Activated naive CD4-positive, alpha-beta T cell treated with anti-CD3 and anti-CD28 coated beads, Interleukin-2, amount 10 ng/mL, durations not matched to agents 7 days and 5 days (primary cell): Measurements from ENCODE around the gene C1QTNF1.
"Not testable (repeated sequence)": the region's sequence is repeated elsewhere in the genome, so short reads cannot be mapped to it uniquely, and the experiment has no call there.

Experiments used
- CTCF ChIA-PET: fragments of 350-600 bp; sonication (Branson Sonifier 250); formaldehyde crosslinking; loops from one replicate; lab custom pipeline; 2021; ENCODE audit warnings: antibody characterized with exemption; lab: Charles Lee
- DNase-seq: peaks from one replicate; pipeline ENCODE4 v3.0.0-alpha.2; 2020
- H3K27ac Mint-ChIP-seq: one replicate; pipeline ENCODE4 v1.8.0; 2021; ENCODE audit warnings: mild to moderate bottlenecking, moderate library complexity, mixed read lengths
- H3K27me3 Mint-ChIP-seq: one replicate; pipeline ENCODE4 v1.8.0; 2021; ENCODE audit warnings: mild to moderate bottlenecking, mixed read lengths
- H3K36me3 Mint-ChIP-seq: one replicate; pipeline ENCODE4 v1.8.0; 2021; ENCODE audit warnings: mixed read lengths
- H3K4me1 Mint-ChIP-seq: one replicate; pipeline ENCODE4 v1.8.0; 2021; ENCODE audit warnings: mixed read lengths
- H3K4me3 Mint-ChIP-seq: one replicate; pipeline ENCODE4 v1.8.0; 2021; ENCODE audit warnings: mild to moderate bottlenecking, moderate library complexity, mixed read lengths
- H3K9me3 Mint-ChIP-seq: one replicate; pipeline ENCODE4 v1.8.0; 2021; ENCODE audit warnings: mixed read lengths

Gene C1QTNF1

DNA sequence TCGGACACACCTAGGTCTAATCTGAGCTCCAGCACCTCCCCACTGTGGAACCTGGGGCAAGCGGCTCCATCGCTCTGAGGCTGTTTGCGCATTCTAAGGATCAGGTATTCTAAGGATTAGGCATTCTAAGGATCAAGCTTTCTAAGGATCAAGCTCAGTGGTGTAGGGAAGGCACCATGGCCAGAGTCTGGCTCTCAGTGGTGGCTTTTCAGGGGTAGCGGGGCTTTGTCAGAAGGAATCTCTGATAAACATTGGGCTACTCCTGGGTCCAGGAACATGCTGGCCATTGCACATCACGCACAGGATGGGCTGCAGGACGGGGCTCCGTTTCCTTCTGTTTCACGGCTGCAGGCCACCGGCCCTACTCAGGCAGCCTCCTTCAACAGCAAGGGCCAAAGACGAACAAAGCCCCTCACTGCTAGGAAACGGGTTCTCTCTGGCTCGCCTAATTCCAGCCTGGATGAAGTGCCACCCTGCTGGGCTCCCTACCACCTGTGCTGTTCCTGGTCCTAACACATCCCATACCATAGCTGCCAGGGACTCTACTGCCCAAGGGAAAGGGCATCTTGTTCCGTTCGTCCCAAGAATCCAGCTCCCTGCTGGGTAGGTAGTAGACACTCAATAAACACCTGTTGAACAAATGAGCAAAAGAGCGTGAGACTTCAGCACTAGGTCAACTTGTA lies 5.5 kb downstream of the C1QTNF1 start:
- no peak overlapping the region for H3K27ac Mint-ChIP-seq
- no peak overlapping the region for H3K4me3 Mint-ChIP-seq
- H3K4me1 Mint-ChIP-seq, result peaks cover 9% of the 10 kb centered on the region
- H3K36me3 Mint-ChIP-seq, result no peaks in the 10 kb centered on the region
- no peaks in the 10 kb centered on the region for H3K9me3 Mint-ChIP-seq
- DNase-seq, result no peak
- peaks cover 78% of the 10 kb centered on the region for H3K27me3 Mint-ChIP-seq
- CTCF ChIA-PET, result no interaction called here

- H3K36me3 Mint-ChIP-seq, H3K4me1 Mint-ChIP-seq, H3K27ac Mint-ChIP-seq, DNase-seq, CTCF ChIA-PET, H3K4me3 Mint-ChIP-seq, H3K9me3 Mint-ChIP-seq: not testable (repeated sequence)
- peaks cover 75% of the 10 kb centered on the region for H3K27me3 Mint-ChIP-seq
Observed at GRCh38 chr17:79030636-79031035, 6.7 kb downstream of the C1QTNF1 start.

- Mint-ChIP-seq H3K4me3 (no peak overlapping the region), H3K27ac (no peak overlapping the region), H3K36me3 (no peaks in the 10 kb centered on the region), H3K4me1 (no peaks in the 10 kb centered on the region), H3K27me3 (peaks cover 62% of the 10 kb centered on the region), H3K9me3 (no peaks in the 10 kb centered on the region)
- DNase-seq, result no peak
- CTCF ChIA-PET, result interaction anchor here (1.0 to 3.0 kb wide), 3 partner anchors 10 to 13 kb away, joined by 3 to 15 read pairs (median 6); no protein-coding TSS in a partner anchor
Observed at GRCh38 chr17:79031996-79032875, 8.3 kb downstream of the C1QTNF1 start.

- CTCF ChIA-PET, result interaction anchor here (1.8 to 3.0 kb wide), 2 partner anchors 9 to 12 kb away, joined by 6 to 15 read pairs; no protein-coding TSS in a partner anchor
- DNase-seq, result no peak
- peaks cover 53% of the 10 kb centered on the region for H3K27me3 Mint-ChIP-seq
- H3K4me3 Mint-ChIP-seq, result no peak overlapping the region
- no peaks in the 10 kb centered on the region for H3K9me3 Mint-ChIP-seq
- no peaks in the 10 kb centered on the region for H3K4me1 Mint-ChIP-seq
- H3K36me3 Mint-ChIP-seq, result no peaks in the 10 kb centered on the region
- no peak overlapping the region for H3K27ac Mint-ChIP-seq
Observed at GRCh38 chr17:79033046-79033616, 9.2 kb downstream of the C1QTNF1 start.

DNA sequence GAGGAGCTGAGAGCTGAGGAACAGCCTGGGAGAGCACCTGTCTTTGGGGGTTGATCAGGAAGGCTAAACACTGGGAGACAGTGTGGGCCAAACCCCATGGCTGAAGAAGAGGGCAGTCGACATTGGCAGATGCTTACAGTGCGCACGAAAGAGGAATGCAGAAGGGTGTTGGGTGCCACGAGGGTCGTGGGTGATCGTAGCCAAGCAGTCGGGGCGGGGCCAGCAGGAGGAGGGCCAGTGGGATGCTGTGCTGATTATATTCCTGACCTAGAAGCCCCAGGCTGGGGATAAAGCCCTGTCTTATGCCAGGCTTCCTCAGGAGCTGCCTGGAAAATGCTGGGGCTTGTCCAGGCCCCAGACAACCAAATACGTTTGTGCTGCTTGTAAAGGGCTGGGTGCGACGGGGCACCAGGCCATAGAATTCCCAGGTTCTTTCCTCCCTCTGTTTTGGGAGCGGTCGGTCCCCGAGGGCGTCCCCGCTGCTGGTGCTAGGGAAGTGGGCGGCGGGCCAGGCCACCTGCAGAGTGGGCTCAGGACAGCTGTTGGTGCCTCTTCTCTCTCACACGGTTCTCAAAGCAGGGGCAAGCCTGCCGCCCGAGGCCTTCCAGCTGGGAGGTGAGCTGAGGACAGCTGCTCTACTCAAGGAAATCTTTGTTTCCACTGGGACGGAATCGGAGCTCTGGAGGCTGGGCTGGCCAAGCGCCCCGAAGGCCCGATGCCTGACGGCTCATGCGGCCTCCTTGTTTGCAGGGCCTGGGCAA lies 10.0 kb downstream of the C1QTNF1 start:
- peaks cover 45% of the 10 kb centered on the region for H3K27me3 Mint-ChIP-seq
- no peak overlapping the region for H3K27ac Mint-ChIP-seq
- H3K36me3 Mint-ChIP-seq, result no peaks in the 10 kb centered on the region
- no peak for DNase-seq
- CTCF ChIA-PET, result interaction anchor here (1.8 to 3.0 kb wide), 2 partner anchors 8 to 11 kb away, joined by 6 to 15 read pairs; no protein-coding TSS in a partner anchor
- no peaks in the 10 kb centered on the region for H3K9me3 Mint-ChIP-seq
- H3K4me3 Mint-ChIP-seq, result no peak overlapping the region
- H3K4me1 Mint-ChIP-seq, result no peaks in the 10 kb centered on the region

DNA sequence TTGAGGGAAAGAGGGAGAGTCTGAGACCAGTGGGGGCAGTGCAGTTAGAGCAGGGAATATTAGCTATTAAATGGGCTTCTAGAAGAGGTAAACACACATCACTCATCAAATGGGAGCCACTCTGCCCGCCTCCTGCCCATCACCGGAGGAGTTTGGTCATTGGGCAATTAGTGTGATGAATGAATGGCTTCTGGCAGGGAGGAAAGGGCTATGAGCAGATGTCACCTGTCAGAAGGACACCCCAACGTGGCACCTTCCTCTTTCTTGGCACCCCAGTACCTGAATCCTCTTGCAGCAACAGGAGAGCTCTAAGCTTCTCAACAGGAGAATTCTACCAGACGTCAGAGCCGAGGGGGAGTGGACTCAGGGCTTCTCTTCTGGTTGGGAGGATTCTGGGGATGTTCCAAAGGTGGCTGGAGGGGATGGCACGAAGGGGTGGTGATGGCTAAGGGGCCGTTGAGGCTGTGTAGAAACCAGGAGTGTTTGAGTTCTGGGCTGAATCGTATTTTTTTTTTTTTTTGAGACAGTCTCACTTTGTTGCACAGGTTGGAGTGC lies 11.0 kb downstream of the C1QTNF1 start:
- no peak for DNase-seq
- Mint-ChIP-seq H3K4me3 (no peak overlapping the region), H3K27ac (no peak overlapping the region), H3K4me1 (no peaks in the 10 kb centered on the region), H3K36me3 (no peaks in the 10 kb centered on the region), H3K9me3 (no peaks in the 10 kb centered on the region), H3K27me3 (peaks cover 36% of the 10 kb centered on the region)
- CTCF ChIA-PET, result interaction anchor here (3.0 kb wide), 1 partner anchor 10 kb away, joined by 15 read pairs; no protein-coding TSS in a partner anchor

- H3K36me3 Mint-ChIP-seq, result no peaks in the 10 kb centered on the region
- H3K9me3 Mint-ChIP-seq, result no peaks in the 10 kb centered on the region
- H3K27ac Mint-ChIP-seq, result no peak overlapping the region
- CTCF ChIA-PET, result interaction anchor here (1.2 to 1.6 kb wide), 2 partner anchors 10 to 15 kb away, joined by 6 read pairs; no protein-coding TSS in a partner anchor
- H3K4me1 Mint-ChIP-seq, result no peaks in the 10 kb centered on the region
- H3K27me3 Mint-ChIP-seq, result peaks cover 30% of the 10 kb centered on the region
- H3K4me3 Mint-ChIP-seq, result no peak overlapping the region
- DNase-seq, result no peak
Observed at GRCh38 chr17:79035686-79036085, 11.7 kb downstream of the C1QTNF1 start.

GRCh38 chr17:79036181-79036580 lies 12.2 kb downstream of the C1QTNF1 start:
- no peaks in the 10 kb centered on the region for H3K9me3 Mint-ChIP-seq
- H3K36me3 Mint-ChIP-seq, result no peaks in the 10 kb centered on the region
- CTCF ChIA-PET, result interaction anchor here (0.6 to 1.6 kb wide), 3 partner anchors 10 to 38 kb away, joined by 3 to 6 read pairs (median 6); no protein-coding TSS in a partner anchor
- DNase-seq, result no peak
- H3K27me3 Mint-ChIP-seq, result peaks cover 27% of the 10 kb centered on the region
- H3K4me3 Mint-ChIP-seq, result no peak overlapping the region
- no peak overlapping the region for H3K27ac Mint-ChIP-seq
- no peaks in the 10 kb centered on the region for H3K4me1 Mint-ChIP-seq

- H3K27ac Mint-ChIP-seq, result no peak overlapping the region
- H3K4me1 Mint-ChIP-seq, result no peaks in the 10 kb centered on the region
- no peaks in the 10 kb centered on the region for H3K9me3 Mint-ChIP-seq
- H3K27me3 Mint-ChIP-seq, result peaks cover 23% of the 10 kb centered on the region
- DNase-seq, result no peak
- no peaks in the 10 kb centered on the region for H3K36me3 Mint-ChIP-seq
- no peak overlapping the region for H3K4me3 Mint-ChIP-seq
- CTCF ChIA-PET, result interaction anchor here (0.6 to 1.6 kb wide), 3 partner anchors 9 to 38 kb away, joined by 3 to 6 read pairs (median 6); no protein-coding TSS in a partner anchor
Observed at GRCh38 chr17:79036596-79036995, 12.6 kb downstream of the C1QTNF1 start.

- no peak overlapping the region for H3K4me3 Mint-ChIP-seq
- no peaks in the 10 kb centered on the region for H3K4me1 Mint-ChIP-seq
- peaks cover 7% of the 10 kb centered on the region for H3K9me3 Mint-ChIP-seq
- no peak overlapping the region for H3K27ac Mint-ChIP-seq
- no peaks in the 10 kb centered on the region for H3K36me3 Mint-ChIP-seq
- DNase-seq, result no peak
- CTCF ChIA-PET, result no interaction called here
- H3K27me3 Mint-ChIP-seq, result peaks cover 17% of the 10 kb centered on the region
Observed at GRCh38 chr17:79038545-79039135, 14.7 kb downstream of the C1QTNF1 start.

DNA sequence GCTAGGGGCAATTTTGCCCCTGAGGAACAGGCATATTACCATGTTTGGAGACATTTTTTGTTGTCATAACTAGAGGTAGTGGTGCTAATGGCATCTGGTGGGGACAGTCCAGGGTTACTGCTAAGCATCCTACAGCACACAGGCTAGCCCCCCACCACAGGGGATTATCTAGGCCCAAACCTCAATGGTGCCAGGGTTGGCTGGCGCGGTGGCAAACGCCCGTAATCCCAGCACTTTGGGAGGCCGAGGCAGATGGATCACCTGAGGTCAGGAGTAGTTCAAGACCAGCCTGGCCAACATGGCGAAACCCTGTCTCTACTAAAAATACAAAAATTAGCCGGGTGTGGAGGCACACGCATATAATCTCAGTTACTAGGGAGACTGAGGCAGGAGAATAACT lies 15.2 kb downstream of the C1QTNF1 start:
- H3K4me1 Mint-ChIP-seq, result no peaks in the 10 kb centered on the region
- H3K36me3 Mint-ChIP-seq, result no peaks in the 10 kb centered on the region
- no peak overlapping the region for H3K4me3 Mint-ChIP-seq
- peaks cover 17% of the 10 kb centered on the region for H3K27me3 Mint-ChIP-seq
- H3K27ac Mint-ChIP-seq, result no peak overlapping the region
- CTCF ChIA-PET, result no interaction called here
- no peak for DNase-seq
- peaks cover 7% of the 10 kb centered on the region for H3K9me3 Mint-ChIP-seq

DNA sequence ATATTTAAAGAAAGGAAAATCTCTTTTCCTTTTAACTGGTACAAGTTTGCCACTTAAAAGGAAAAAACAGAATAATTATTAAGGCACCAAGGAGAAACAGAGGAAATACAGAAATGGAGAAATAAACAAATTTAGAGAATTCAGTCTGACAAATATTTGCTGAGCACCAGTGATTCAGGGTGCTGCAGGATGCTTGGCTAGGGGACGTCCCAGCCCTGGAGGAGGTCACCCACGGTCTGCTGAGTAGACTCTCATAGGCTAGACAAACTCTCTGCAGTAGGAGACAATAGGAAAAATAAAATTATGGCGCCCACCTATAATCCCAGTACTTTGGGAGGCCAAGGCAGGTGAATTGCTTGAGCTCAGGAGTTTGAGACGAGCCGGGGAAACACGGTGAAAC lies 15.9 kb downstream of the C1QTNF1 start:
- H3K4me1 Mint-ChIP-seq, result no peaks in the 10 kb centered on the region
- H3K27me3 Mint-ChIP-seq, result peaks cover 16% of the 10 kb centered on the region
- H3K36me3 Mint-ChIP-seq, result no peaks in the 10 kb centered on the region
- peaks cover 7% of the 10 kb centered on the region for H3K9me3 Mint-ChIP-seq
- no peak for DNase-seq
- CTCF ChIA-PET, result no interaction called here
- no peak overlapping the region for H3K4me3 Mint-ChIP-seq
- H3K27ac Mint-ChIP-seq, result no peak overlapping the region

- Mint-ChIP-seq H3K27ac (no peak overlapping the region), H3K4me3 (no peak overlapping the region), H3K9me3 (peaks cover 7% of the 10 kb centered on the region), H3K4me1 (no peaks in the 10 kb centered on the region), H3K36me3 (no peaks in the 10 kb centered on the region), H3K27me3 (peaks cover 17% of the 10 kb centered on the region)
- CTCF ChIA-PET, result interaction anchor here (0.6 to 1.7 kb wide), 5 partner anchors 16 to 353 kb away, joined by 3 to 7 read pairs (median 4); no protein-coding TSS in a partner anchor
- no peak for DNase-seq
Observed at GRCh38 chr17:79041041-79041570, 17.1 kb downstream of the C1QTNF1 start.
